HepG2 (cell line): ENCODE measurements around the gene LAMB4. TPM values are rescaled to one million over a fixed set of nuclear protein-coding genes. Genes with fewer than 3 reads are reported as not detected.

Experiments used
- DPF2 ChIP-seq: sonication (generic); formaldehyde crosslinking; IDR thresholded peaks from 2 replicates; pipeline ENCODE4 v1.4.0; 2020; ENCODE audit warnings: mild to moderate bottlenecking, low read depth, missing genetic modification reagents, borderline replicate concordance
- ELF3 ChIP-seq: IDR thresholded peaks from 2 replicates; pipeline ENCODE4 v1.6.1; 2016; ENCODE audit warnings: missing genetic modification reagents, missing compliant biosample characterization
- KLF15 ChIP-seq: sonication (generic); formaldehyde crosslinking; IDR thresholded peaks from 2 replicates; pipeline ENCODE4 v1.8.1; 2023; ENCODE audit warnings: borderline replicate concordance, mild to moderate bottlenecking, inconsistent platforms, missing genetic modification reagents, mixed read lengths
- NR2F2 ChIP-seq: IDR thresholded peaks from 2 replicates; pipeline ENCODE4 v1.6.1; 2012; ENCODE audit warnings: low read depth, inconsistent platforms, borderline replicate concordance
- SALL2 ChIP-seq: sonication (generic); formaldehyde crosslinking; IDR thresholded peaks from 2 replicates; pipeline ENCODE4 v1.8.1; 2023; ENCODE audit warnings: mild to moderate bottlenecking, missing genetic modification reagents, inconsistent platforms
- SOX5 ChIP-seq: IDR thresholded peaks from 2 replicates; pipeline ENCODE4 v1.6.1; 2016; ENCODE audit warnings: borderline replicate concordance
- SRSF1 ChIP-seq: fragments of 200-400 bp; formaldehyde crosslinking; optimal IDR thresholded peaks from 2 replicates; pipeline ENCODE3; 2017; ENCODE audit warnings: mild to moderate bottlenecking, low read depth, low read length, moderate library complexity
- STAG1 ChIP-seq: sonication (generic); formaldehyde crosslinking; IDR thresholded peaks from 2 replicates; pipeline ENCODE4 v1.4.0; 2020; ENCODE audit warnings: missing genetic modification reagents
- ZFX ChIP-seq: sonication (generic); formaldehyde crosslinking; IDR thresholded peaks from 2 replicates; pipeline ENCODE4 v1.4.0; 2020; ENCODE audit warnings: mild to moderate bottlenecking, low read depth, missing genetic modification reagents, moderate library complexity
- ZNF225 ChIP-seq: sonication (generic); formaldehyde crosslinking; IDR thresholded peaks from 2 replicates; pipeline ENCODE4 v1.4.0; 2020; ENCODE audit warnings: mild to moderate bottlenecking, missing genetic modification reagents
- ZNF850 ChIP-seq: sonication (generic); formaldehyde crosslinking; conservative IDR thresholded peaks from 2 replicates; pipeline ENCODE4 v1.9.0; 2021; ENCODE audit warnings: mild to moderate bottlenecking, missing genetic modification reagents
- ZSCAN25 ChIP-seq: sonication (generic); formaldehyde crosslinking; IDR thresholded peaks from 2 replicates; pipeline ENCODE4 v1.8.0; 2022; ENCODE audit warnings: mild to moderate bottlenecking, missing genetic modification reagents
- ZSCAN9 ChIP-seq: IDR thresholded peaks from 2 replicates; pipeline ENCODE4 v1.6.1; 2016; ENCODE audit warnings: borderline replicate concordance
- polyA plus RNA-seq, 8 experiments: library from polyadenylated mRNA; depleted of rRNA in 3 of 8; stranded (reverse) in 7 of 8; unstranded in 1 of 8; fragments of >200 nt; fragmentation: Illumina TruSeq in 4 of 8; extraction: Trizol in 4 of 8; gene quantifications; 2 replicates each; pipeline versions ENCODE4 v1.2.1 to v1.2.3, GENCODE V29; 2011 to 2016; ENCODE audit warnings: low read depth in 4 of 8, missing spikeins in 1 of 8, mixed read lengths in 1 of 8; ENCODE audit not compliant: insufficient read depth in 1 of 8
- total RNA-seq, 5 experiments: library from RNA; depleted of rRNA; stranded (reverse); fragments of >200 nt; fragmentation: Illumina TruSeq; extraction: Trizol; gene quantifications; 2 replicates each; pipeline ENCODE4 v1.2.3, GENCODE V29; 2016; ENCODE audit warnings: low read depth in 1 of 5
- TF ChIP-seq, protein P1 (sequence below): sonication (generic); formaldehyde crosslinking; IDR thresholded peaks from 2 replicates; pipeline ENCODE4 v1.5.0; 2020; ENCODE audit warnings: mild to moderate bottlenecking, missing genetic modification reagents, borderline replicate concordance
- TF ChIP-seq, protein P2 (sequence below): sonication (generic); formaldehyde crosslinking; IDR thresholded peaks from 2 replicates; pipeline ENCODE4 v1.4.0; 2020; ENCODE audit warnings: missing genetic modification reagents, borderline replicate concordance
- TF ChIP-seq, protein P3 (sequence below): sonication (generic); formaldehyde crosslinking; IDR thresholded peaks from 2 replicates; pipeline ENCODE4 v1.4.0; 2020; ENCODE audit warnings: missing genetic modification reagents
- TF ChIP-seq, protein P4 (sequence below): sonication (generic); formaldehyde crosslinking; IDR thresholded peaks from 2 replicates; pipeline ENCODE4 v1.5.0; 2020; ENCODE audit warnings: missing genetic modification reagents, mild to moderate bottlenecking, borderline replicate concordance
- TF ChIP-seq, protein P5 (sequence below): IDR thresholded peaks from 2 replicates; pipeline ENCODE4 v1.6.1; 2016; ENCODE audit warnings: low read depth, borderline replicate concordance
- TF ChIP-seq, protein P6 (sequence below): sonication (generic); formaldehyde crosslinking; IDR thresholded peaks from 2 replicates; pipeline ENCODE4 v1.4.0; 2020; ENCODE audit warnings: missing genetic modification reagents

LAMB4 gene
- total and polyA plus RNA-seq, 2 of the 13 experiments (the other 11 are each of a cell fraction or from before 2014, with no cell fraction given): 0.05 TPM; not detected in 1

DNA sequence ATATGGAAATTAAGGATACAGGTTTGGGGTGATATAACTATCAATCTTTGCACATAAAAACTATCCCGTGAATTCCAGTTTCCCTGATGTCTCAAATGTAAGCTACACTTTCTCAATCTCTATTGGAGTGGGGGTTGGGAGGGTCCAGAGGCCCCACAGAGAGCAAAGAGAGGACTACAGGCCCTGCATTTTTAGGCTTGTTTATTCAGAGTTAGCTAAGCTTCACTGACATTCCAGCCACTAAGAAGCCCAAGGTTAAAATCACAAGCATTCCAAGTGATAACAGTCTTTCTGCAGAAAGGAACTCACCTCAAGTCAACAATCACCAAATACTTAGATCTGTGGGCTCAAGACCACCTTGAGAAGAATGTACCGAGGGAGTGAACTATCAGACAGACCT is 95.6 kb downstream of the LAMB4 start (continued):
- TF ChIP-seq KLF15: no peak
- no peak for TF ChIP-seq ZNF225 (CRISPR knock-in tag)
- TF ChIP-seq, protein P1, sequence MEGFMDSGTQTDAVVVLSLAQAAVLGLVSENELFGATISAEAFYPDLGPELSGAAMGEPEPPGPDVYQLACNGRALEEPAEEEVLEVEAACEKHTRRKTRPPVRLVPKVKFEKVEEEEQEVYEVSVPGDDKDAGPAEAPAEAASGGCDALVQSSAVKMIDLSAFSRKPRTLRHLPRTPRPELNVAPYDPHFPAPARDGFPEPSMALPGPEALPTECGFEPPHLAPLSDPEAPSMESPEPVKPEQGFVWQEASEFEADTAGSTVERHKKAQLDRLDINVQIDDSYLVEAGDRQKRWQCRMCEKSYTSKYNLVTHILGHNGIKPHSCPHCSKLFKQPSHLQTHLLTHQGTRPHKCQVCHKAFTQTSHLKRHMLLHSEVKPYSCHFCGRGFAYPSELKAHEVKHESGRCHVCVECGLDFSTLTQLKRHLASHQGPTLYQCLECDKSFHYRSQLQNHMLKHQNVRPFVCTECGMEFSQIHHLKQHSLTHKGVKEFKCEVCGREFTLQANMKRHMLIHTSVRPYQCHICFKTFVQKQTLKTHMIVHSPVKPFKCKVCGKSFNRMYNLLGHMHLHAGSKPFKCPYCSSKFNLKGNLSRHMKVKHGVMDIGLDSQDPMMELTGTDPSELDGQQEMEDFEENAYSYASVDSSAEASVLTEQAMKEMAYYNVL (CRISPR knock-in tag): peak; percentile 21; the same call in 1 of the 2 replicates
- peak; percentile 79 for TF ChIP-seq ZSCAN25 (CRISPR knock-in tag)
- TF ChIP-seq, protein P2, sequence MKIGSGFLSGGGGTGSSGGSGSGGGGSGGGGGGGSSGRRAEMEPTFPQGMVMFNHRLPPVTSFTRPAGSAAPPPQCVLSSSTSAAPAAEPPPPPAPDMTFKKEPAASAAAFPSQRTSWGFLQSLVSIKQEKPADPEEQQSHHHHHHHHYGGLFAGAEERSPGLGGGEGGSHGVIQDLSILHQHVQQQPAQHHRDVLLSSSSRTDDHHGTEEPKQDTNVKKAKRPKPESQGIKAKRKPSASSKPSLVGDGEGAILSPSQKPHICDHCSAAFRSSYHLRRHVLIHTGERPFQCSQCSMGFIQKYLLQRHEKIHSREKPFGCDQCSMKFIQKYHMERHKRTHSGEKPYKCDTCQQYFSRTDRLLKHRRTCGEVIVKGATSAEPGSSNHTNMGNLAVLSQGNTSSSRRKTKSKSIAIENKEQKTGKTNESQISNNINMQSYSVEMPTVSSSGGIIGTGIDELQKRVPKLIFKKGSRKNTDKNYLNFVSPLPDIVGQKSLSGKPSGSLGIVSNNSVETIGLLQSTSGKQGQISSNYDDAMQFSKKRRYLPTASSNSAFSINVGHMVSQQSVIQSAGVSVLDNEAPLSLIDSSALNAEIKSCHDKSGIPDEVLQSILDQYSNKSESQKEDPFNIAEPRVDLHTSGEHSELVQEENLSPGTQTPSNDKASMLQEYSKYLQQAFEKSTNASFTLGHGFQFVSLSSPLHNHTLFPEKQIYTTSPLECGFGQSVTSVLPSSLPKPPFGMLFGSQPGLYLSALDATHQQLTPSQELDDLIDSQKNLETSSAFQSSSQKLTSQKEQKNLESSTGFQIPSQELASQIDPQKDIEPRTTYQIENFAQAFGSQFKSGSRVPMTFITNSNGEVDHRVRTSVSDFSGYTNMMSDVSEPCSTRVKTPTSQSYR (CRISPR knock-in tag): peak; percentile 94
- no peak for TF ChIP-seq SALL2 (CRISPR knock-in tag)
- TF ChIP-seq, protein P3, sequence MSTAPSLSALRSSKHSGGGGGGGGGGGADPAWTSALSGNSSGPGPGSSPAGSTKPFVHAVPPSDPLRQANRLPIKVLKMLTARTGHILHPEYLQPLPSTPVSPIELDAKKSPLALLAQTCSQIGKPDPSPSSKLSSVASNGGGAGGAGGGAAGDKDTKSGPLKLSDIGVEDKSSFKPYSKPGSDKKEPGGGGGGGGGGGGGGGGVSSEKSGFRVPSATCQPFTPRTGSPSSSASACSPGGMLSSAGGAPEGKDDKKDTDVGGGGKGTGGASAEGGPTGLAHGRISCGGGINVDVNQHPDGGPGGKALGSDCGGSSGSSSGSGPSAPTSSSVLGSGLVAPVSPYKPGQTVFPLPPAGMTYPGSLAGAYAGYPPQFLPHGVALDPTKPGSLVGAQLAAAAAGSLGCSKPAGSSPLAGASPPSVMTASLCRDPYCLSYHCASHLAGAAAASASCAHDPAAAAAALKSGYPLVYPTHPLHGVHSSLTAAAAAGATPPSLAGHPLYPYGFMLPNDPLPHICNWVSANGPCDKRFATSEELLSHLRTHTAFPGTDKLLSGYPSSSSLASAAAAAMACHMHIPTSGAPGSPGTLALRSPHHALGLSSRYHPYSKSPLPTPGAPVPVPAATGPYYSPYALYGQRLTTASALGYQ (CRISPR knock-in tag): peak; percentile 75
- TF ChIP-seq SRSF1: no peak
- peak; percentile 32 for TF ChIP-seq STAG1 (CRISPR knock-in tag)
- peak; percentile 21; the same call in 1 of the 2 replicates for TF ChIP-seq ELF3 (CRISPR knock-in tag)
- TF ChIP-seq SOX5 (CRISPR knock-in tag): peak; percentile 65
- TF ChIP-seq DPF2: peak; percentile 79
- no peak for TF ChIP-seq ZNF850
- TF ChIP-seq, protein P4, sequence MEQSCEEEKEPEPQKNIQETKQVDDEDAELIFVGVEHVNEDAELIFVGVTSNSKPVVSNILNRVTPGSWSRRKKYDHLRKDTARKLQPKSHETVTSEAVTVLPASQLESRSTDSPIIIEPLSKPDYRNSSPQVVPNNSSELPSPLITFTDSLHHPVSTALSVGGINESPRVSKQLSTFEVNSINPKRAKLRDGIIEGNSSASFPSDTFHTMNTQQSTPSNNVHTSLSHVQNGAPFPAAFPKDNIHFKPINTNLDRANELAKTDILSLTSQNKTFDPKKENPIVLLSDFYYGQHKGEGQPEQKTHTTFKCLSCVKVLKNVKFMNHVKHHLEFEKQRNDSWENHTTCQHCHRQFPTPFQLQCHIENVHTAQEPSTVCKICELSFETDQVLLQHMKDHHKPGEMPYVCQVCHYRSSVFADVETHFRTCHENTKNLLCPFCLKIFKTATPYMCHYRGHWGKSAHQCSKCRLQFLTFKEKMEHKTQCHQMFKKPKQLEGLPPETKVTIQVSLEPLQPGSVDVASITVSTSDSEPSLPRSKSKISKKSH (CRISPR knock-in tag): no peak
- TF ChIP-seq ZSCAN9 (CRISPR knock-in tag): peak; percentile 67; the same call in 1 of the 2 replicates
- TF ChIP-seq ZFX (CRISPR knock-in tag): peak; percentile 56; the same call in 1 of the 2 replicates
- TF ChIP-seq, protein P5, sequence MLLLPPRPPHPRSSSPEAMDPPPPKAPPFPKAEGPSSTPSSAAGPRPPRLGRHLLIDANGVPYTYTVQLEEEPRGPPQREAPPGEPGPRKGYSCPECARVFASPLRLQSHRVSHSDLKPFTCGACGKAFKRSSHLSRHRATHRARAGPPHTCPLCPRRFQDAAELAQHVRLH: peak; percentile 44; the same call in 1 of the 2 replicates
- TF ChIP-seq, protein P6, sequence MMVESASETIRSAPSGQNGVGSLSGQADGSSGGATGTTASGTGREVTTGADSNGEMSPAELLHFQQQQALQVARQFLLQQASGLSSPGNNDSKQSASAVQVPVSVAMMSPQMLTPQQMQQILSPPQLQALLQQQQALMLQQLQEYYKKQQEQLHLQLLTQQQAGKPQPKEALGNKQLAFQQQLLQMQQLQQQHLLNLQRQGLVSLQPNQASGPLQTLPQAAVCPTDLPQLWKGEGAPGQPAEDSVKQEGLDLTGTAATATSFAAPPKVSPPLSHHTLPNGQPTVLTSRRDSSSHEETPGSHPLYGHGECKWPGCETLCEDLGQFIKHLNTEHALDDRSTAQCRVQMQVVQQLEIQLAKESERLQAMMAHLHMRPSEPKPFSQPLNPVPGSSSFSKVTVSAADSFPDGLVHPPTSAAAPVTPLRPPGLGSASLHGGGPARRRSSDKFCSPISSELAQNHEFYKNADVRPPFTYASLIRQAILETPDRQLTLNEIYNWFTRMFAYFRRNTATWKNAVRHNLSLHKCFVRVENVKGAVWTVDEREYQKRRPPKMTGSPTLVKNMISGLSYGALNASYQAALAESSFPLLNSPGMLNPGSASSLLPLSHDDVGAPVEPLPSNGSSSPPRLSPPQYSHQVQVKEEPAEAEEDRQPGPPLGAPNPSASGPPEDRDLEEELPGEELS: peak; percentile 71
- 0 out of 2 replicates have a peak, but pooled peaks have one; percentile 21 for TF ChIP-seq NR2F2
